Bronchial smooth muscle cell (primary cell): ENCODE results near the gene FAM169A. TPM values are rescaled to one million over a fixed set of nuclear protein-coding genes. Genes with fewer than 3 reads are reported as not detected.

ENCODE experiments used
- total RNA-seq: library from RNA; depleted of rRNA; stranded (reverse); fragments of >200 nt; gene quantifications from 2 replicates; pipeline ENCODE4 v1.2.1, GENCODE V29; 2014

Gene FAM169A
- 0.16 and 0.17 TPM in 2 replicates for total RNA-seq

GRCh38 chr5:74865804-74866595 lies at the start of gene FAM169A:
FAM169A (minus strand) TSS chr5:74866387; CDS start chr5:74841676, 24,711 bp downstream.

GRCh38 chr5:74766849-74767578 lies 99.2 kb downstream of the FAM169A start, which contains the start of the genes GFM2 and NSA2:
GFM2 (minus strand) TSS chr5:74767117; CDS start chr5:74763742, 3,375 bp downstream.
NSA2 (plus strand) TSS chr5:74767249; CDS start chr5:74767361, 112 bp downstream.

Other genes starting within 250 kb of the FAM169A start
- gene ENC1, start 225.7 kb downstream of the FAM169A start, total RNA-seq: 11.7 and 14.5 TPM in 2 replicates
- gene HEXB, start 181.2 kb downstream of the FAM169A start, total RNA-seq: 334 and 613 TPM in 2 replicates
- 26.4 and 27.4 TPM in 2 replicates for gene GFM2, start 99.3 kb downstream of the FAM169A start, total RNA-seq
- gene NSA2, start 99.1 kb downstream of the FAM169A start, total RNA-seq: 97.4 and 115 TPM in 2 replicates
- 0.16 and 0.26 TPM in 2 replicates for gene GCNT4, start 186.2 kb upstream of the FAM169A start, total RNA-seq